Measurements from ENCODE around the gene PPME1. TPM values are rescaled to one million over a fixed set of nuclear protein-coding genes. Genes with fewer than 3 reads are reported as not detected.

Gene PPME1
- total and polyA plus RNA-seq, 9 of the 15 experiments (the other 6 are each of a cell fraction or from before 2014, with no cell fraction given): 9.8 to 81.7 (median 37.6) TPM

- TF ChIP-seq, protein P1, sequence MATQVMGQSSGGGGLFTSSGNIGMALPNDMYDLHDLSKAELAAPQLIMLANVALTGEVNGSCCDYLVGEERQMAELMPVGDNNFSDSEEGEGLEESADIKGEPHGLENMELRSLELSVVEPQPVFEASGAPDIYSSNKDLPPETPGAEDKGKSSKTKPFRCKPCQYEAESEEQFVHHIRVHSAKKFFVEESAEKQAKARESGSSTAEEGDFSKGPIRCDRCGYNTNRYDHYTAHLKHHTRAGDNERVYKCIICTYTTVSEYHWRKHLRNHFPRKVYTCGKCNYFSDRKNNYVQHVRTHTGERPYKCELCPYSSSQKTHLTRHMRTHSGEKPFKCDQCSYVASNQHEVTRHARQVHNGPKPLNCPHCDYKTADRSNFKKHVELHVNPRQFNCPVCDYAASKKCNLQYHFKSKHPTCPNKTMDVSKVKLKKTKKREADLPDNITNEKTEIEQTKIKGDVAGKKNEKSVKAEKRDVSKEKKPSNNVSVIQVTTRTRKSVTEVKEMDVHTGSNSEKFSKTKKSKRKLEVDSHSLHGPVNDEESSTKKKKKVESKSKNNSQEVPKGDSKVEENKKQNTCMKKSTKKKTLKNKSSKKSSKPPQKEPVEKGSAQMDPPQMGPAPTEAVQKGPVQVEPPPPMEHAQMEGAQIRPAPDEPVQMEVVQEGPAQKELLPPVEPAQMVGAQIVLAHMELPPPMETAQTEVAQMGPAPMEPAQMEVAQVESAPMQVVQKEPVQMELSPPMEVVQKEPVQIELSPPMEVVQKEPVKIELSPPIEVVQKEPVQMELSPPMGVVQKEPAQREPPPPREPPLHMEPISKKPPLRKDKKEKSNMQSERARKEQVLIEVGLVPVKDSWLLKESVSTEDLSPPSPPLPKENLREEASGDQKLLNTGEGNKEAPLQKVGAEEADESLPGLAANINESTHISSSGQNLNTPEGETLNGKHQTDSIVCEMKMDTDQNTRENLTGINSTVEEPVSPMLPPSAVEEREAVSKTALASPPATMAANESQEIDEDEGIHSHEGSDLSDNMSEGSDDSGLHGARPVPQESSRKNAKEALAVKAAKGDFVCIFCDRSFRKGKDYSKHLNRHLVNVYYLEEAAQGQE (IDR thresholded peaks at IDR 0.05; ENCODE audit: borderline replicate concordance): no peak
- TF ChIP-seq, protein P1 (CRISPR knock-in tag; IDR thresholded peaks at IDR 0.05; ENCODE audit: low read depth): no peak
- no peak for TF ChIP-seq DPF2 (IDR thresholded peaks at IDR 0.05)
These were observed 14.6 kb downstream of the PPME1 start (continued) for GRCh38 chr11:74185695-74186094.

DNA sequence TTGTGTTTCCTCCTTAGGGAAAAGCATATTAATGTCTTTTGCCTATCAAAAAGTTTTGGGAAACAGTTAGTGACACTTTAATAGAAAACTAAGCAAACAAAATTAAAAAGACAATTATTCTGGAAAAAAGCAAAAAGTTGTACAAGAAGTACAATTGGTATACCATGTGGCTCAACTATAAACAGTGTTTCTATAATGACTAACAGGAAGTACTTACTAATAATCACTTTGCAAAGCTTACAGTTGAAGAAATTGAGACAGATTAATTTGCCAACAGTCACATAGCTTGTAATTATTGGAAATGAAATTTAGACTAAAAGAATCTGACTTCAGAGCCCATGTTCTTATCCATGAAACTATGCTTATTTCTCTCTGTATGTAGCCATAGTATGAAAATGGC lies 24.7 kb downstream of the PPME1 start:
- DNase-seq (ENCODE audit: extremely low read depth in 1 of 4, low spot score in 3 of 4) (no peak), FAIRE-seq (no peak), ATAC-seq (no peak)
- no peak overlapping the region for H2AFZ ChIP-seq (ENCODE audit: low read depth, low read length)
- H4K20me1 ChIP-seq (replicated peaks; ENCODE audit: control insufficient read depth, insufficient read depth, low read length): no peaks in the 10 kb centered on the region
- no peaks in the 10 kb centered on the region; the same call in 1 of the 2 replicates for H3K9me3 ChIP-seq (replicated peaks; ENCODE audit: control insufficient read depth, insufficient read depth, low read depth, low read length)
- no peak overlapping the region for H3K9ac ChIP-seq (ENCODE audit: insufficient read depth in 1 of 2, low read depth in 2 of 2, low read length in 2 of 2)
- ChIA-PET CTCF (ENCODE audit: low intra/inter-chr PET ratio) (no interaction called here), POLR2A (interaction anchor here (1.1 kb wide), 1 partner anchor 10 kb away, joined by 3 read pairs; no protein-coding TSS in a partner anchor)
- H3K9me1 ChIP-seq (ENCODE audit: control insufficient read depth, insufficient read depth, low read length): no peaks in the 10 kb centered on the region
- intact Hi-C loops (cut with micrococcal nuclease): no loop called here
- no peaks in the 10 kb centered on the region for H3K27me3 ChIP-seq (ENCODE audit: control insufficient read depth in 2 of 2, insufficient read depth in 2 of 2, low read length in 2 of 2)
- H3K27ac ChIP-seq (ENCODE audit: extremely low read depth, low read depth, low read length): no peak overlapping the region
- H3K4me3 ChIP-seq: no peak overlapping the region
- no TSS peak for BruUV-seq (replicated peaks)
- peaks cover 18% of the 10 kb centered on the region; the same call in 2 of the 3 replicates for H3K36me3 ChIP-seq (ENCODE audit: control insufficient read depth, insufficient read depth, low read length)
- H3K79me2 ChIP-seq (ENCODE audit: control insufficient read depth, insufficient read depth, low read length): peaks cover 61% of the 10 kb centered on the region
- no peaks in the 10 kb centered on the region for H3K4me1 ChIP-seq (replicated peaks in 1 of 2; ENCODE audit: control insufficient read depth in 2 of 2, insufficient read depth in 2 of 2, low read length in 2 of 2)
- H3K4me2 ChIP-seq (ENCODE audit: insufficient read depth, low read length): no peak overlapping the region
- in situ Hi-C loops (cut with MboI): no loop called here
- TF ChIP-seq GATAD2A (IDR thresholded peaks at IDR 0.05): no peak
- no peak for TF ChIP-seq RAD51 (IDR thresholded peaks at IDR 0.05; ENCODE audit: borderline replicate concordance, low read depth)
- no peak for TF ChIP-seq BHLHE40 (IDR thresholded peaks at IDR 0.05; ENCODE audit: low read length)
- TF ChIP-seq, protein P2, sequence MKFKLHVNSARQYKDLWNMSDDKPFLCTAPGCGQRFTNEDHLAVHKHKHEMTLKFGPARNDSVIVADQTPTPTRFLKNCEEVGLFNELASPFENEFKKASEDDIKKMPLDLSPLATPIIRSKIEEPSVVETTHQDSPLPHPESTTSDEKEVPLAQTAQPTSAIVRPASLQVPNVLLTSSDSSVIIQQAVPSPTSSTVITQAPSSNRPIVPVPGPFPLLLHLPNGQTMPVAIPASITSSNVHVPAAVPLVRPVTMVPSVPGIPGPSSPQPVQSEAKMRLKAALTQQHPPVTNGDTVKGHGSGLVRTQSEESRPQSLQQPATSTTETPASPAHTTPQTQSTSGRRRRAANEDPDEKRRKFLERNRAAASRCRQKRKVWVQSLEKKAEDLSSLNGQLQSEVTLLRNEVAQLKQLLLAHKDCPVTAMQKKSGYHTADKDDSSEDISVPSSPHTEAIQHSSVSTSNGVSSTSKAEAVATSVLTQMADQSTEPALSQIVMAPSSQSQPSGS (CRISPR knock-in tag; IDR thresholded peaks at IDR 0.05): no peak
- TF ChIP-seq RAD21 (CRISPR knock-in tag; conservative IDR thresholded peaks at IDR 0.05 in 1 of 2, IDR thresholded peaks at IDR 0.05 in 1 of 2): no peak
- no peak for TF ChIP-seq CSDE1 (IDR thresholded peaks at IDR 0.05)
- no peak for TF ChIP-seq THAP12 (CRISPR knock-in tag; IDR thresholded peaks at IDR 0.05)
- no peak for TF ChIP-seq BACH1 (tag; IDR thresholded peaks at IDR 0.05)
